Activated gamma-delta T cell treated with anti-CD3 and anti-CD28 coated beads, Interleukin-2, amount 50 U/mL, for 16 hours (primary cell): Measurements from ENCODE around the gene NTN1.

Experiments used
- DNase-seq: peaks from one replicate; pipeline ENCODE4 v3.0.0-alpha.2; 2020; ENCODE audit warnings: low read depth

Gene NTN1

GRCh38 chr17:9283909-9284308, 262.6 kb downstream of the NTN1 start:
- no peak for DNase-seq

GRCh38 chr17:9284884-9285283, 263.6 kb downstream of the NTN1 start:
- no peak for DNase-seq

- DNase-seq: no peak
These were observed 264.5 kb downstream of the NTN1 start for GRCh38 chr17:9285602-9286427.

GRCh38 chr17:9286434-9286833, 265.1 kb downstream of the NTN1 start:
- DNase-seq: no peak

- DNase-seq: no peak
These were observed 266.0 kb downstream of the NTN1 start for GRCh38 chr17:9287306-9287705.

- no peak for DNase-seq
These were observed 268.9 kb downstream of the NTN1 start for GRCh38 chr17:9290226-9290613.

- DNase-seq: no peak
These were observed 270.7 kb downstream of the NTN1 start for GRCh38 chr17:9291912-9292560.

GRCh38 chr17:9292561-9292941, 271.2 kb downstream of the NTN1 start:
- DNase-seq: no peak
